Endothelial cell of umbilical vein (primary cell): Measurements from ENCODE around the gene KMT2B. TPM values are rescaled to one million over a fixed set of nuclear protein-coding genes. Genes with fewer than 3 reads are reported as not detected.

Source experiments
- BruUV-seq: library from RNA; stranded (reverse); fragments of 400-500 nt; replicated peaks from 2 replicates; lab custom pipeline; 2021; lab: Mats Ljungman, UMichigan
- CTCF ChIA-PET: fragments of 300-600, 350-600 bp; sonication (Branson Sonifier 250); formaldehyde crosslinking; loops from one replicate; lab custom pipeline; 2021; ENCODE audit warnings: antibody characterized with exemption, inconsistent platforms; lab: Charles Lee
- POLR2A ChIA-PET: fragments of 300-600, 350-600 bp; sonication (Branson Sonifier 250); formaldehyde crosslinking; loops from one replicate; lab custom pipeline; 2021; ENCODE audit warnings: antibody characterized with exemption, inconsistent platforms; lab: Charles Lee
- DNase-seq: peaks from one replicate; pipeline ENCODE4 v3.0.0-alpha.2; 2011; ENCODE audit warnings: low read depth, low spot score
- FAIRE-seq: peaks from 2 replicates; lab custom pipeline; 2011; peaks lifted over from hg19 to GRCh38; lab: Jason Lieb, UNC
- H2AFZ ChIP-seq: 2 replicates; pipeline ENCODE4 v1.6.0; 2012; ENCODE audit warnings: low read depth, low read length, control low read depth, inconsistent platforms
- H3K27ac ChIP-seq: 2 replicates; pipeline ENCODE4 v1.5.1; 2011; ENCODE audit warnings: low read depth, mild to moderate bottlenecking, control low read depth, low read length, moderate library complexity; ENCODE audit not compliant: insufficient read depth
- H3K27me3 ChIP-seq, 2 experiments: 2 replicates each; pipeline versions ENCODE4 v1.6.0 to v1.6.1; 2011; ENCODE audit warnings: low read length in 2 of 2, mixed read lengths in 1 of 2; ENCODE audit not compliant: control insufficient read depth in 2 of 2, insufficient read depth in 2 of 2
- H3K36me3 ChIP-seq, 2 experiments: 2 replicates in 1 of 2; 3 replicates in 1 of 2; pipeline ENCODE4 v1.5.1; 2011; ENCODE audit warnings: low read length in 2 of 2, mild to moderate bottlenecking in 1 of 2, moderate library complexity in 1 of 2; ENCODE audit not compliant: control insufficient read depth in 2 of 2, insufficient read depth in 2 of 2; ENCODE audit errors: extremely low read depth in 1 of 2
- H3K4me1 ChIP-seq: 3 replicates; pipeline ENCODE4 v1.5.1; 2011; ENCODE audit warnings: mild to moderate bottlenecking, low read length; ENCODE audit not compliant: control insufficient read depth, insufficient read depth; ENCODE audit errors: extremely low read depth
- H3K4me2 ChIP-seq: 2 replicates; pipeline ENCODE4 v1.6.1; 2011; ENCODE audit warnings: low read length, control low read depth, mixed read lengths; ENCODE audit not compliant: insufficient read depth
- H3K4me3 ChIP-seq, 3 experiments: fragments of 200-600 bp in 1 of 3; sonication (generic), shearing (Covaris generic) in 1 of 3; replicated peaks in 1 of 3; 2 replicates each; pipeline ENCODE4 v1.5.1; 2011 to 2016; ENCODE audit warnings: control low read depth in 3 of 3, low read length in 3 of 3, mild to moderate bottlenecking in 2 of 3, inconsistent platforms in 1 of 3, low read depth in 1 of 3, moderate library complexity in 1 of 3; ENCODE audit not compliant: insufficient read depth in 1 of 3
- H3K79me2 ChIP-seq: 2 replicates; pipeline ENCODE4 v1.6.0; 2012; ENCODE audit warnings: low read length, inconsistent platforms; ENCODE audit not compliant: control insufficient read depth, insufficient read depth
- H3K9ac ChIP-seq: replicated peaks from 2 replicates; pipeline ENCODE3; 2011; ENCODE audit warnings: low read length, control low read depth; ENCODE audit not compliant: insufficient read depth; ENCODE audit errors: extremely low read depth
- H3K9me1 ChIP-seq: replicated peaks from 3 replicates; pipeline ENCODE4 v1.6.0; 2011; ENCODE audit warnings: mild to moderate bottlenecking, low read length; ENCODE audit not compliant: control insufficient read depth, insufficient read depth; ENCODE audit errors: extremely low read depth
- H3K9me3 ChIP-seq: replicated peaks from 2 replicates; pipeline ENCODE4 v1.5.1; 2012; ENCODE audit warnings: low read length, inconsistent platforms; ENCODE audit not compliant: control insufficient read depth, insufficient read depth
- H4K20me1 ChIP-seq: replicated peaks from 2 replicates; pipeline ENCODE3; 2011; ENCODE audit warnings: mild to moderate bottlenecking, low read length; ENCODE audit not compliant: control insufficient read depth, insufficient read depth; ENCODE audit errors: extremely low read depth
- CTCF ChIP-seq, 2 donors: IDR thresholded peaks; 1 replicate in 1 of 2; 2 replicates in 1 of 2; pipeline ENCODE4 v1.5.1; 2011; ENCODE audit warnings: low read length in 2 of 2, mild to moderate bottlenecking in 2 of 2, moderate library complexity in 2 of 2, control low read depth in 1 of 2, inconsistent platforms in 1 of 2, low read depth in 1 of 2; ENCODE audit not compliant: insufficient read depth in 1 of 2; ENCODE audit errors: extremely low read depth in 1 of 2
- EZH2 ChIP-seq: IDR thresholded peaks from 2 replicates; pipeline ENCODE4 v1.6.1; 2012; ENCODE audit warnings: borderline replicate concordance, low read depth, mild to moderate bottlenecking, moderate library complexity, low read length, inconsistent platforms; ENCODE audit not compliant: severe bottlenecking
- FOS ChIP-seq: IDR thresholded peaks from 2 replicates; pipeline ENCODE4 v1.6.1; 2011; ENCODE audit warnings: mild to moderate bottlenecking, low read length, moderate library complexity, borderline replicate concordance; ENCODE audit not compliant: insufficient read depth
- GATA2 ChIP-seq: IDR thresholded peaks from 2 replicates; pipeline ENCODE4 v1.7.0; 2011; ENCODE audit warnings: low read depth, mild to moderate bottlenecking, moderate library complexity, mixed read lengths, low read length; ENCODE audit not compliant: insufficient read length, insufficient read depth
- JUN ChIP-seq: IDR thresholded peaks from 2 replicates; pipeline ENCODE4 v1.6.1; 2011; ENCODE audit warnings: borderline replicate concordance, low read depth; ENCODE audit not compliant: insufficient read length, insufficient read depth
- MAX ChIP-seq: IDR thresholded peaks from 2 replicates; pipeline ENCODE4 v1.6.1; 2011; ENCODE audit not compliant: insufficient read depth, insufficient read length
- MYC ChIP-seq: IDR thresholded peaks from one replicate; pipeline ENCODE4 v1.6.1; 2011; ENCODE audit warnings: mild to moderate bottlenecking, low read depth, low read length
- POLR2A ChIP-seq: IDR thresholded peaks from 2 replicates; pipeline ENCODE4 v1.6.1; 2012; ENCODE audit warnings: low read depth, mild to moderate bottlenecking, control low read depth, low read length
- POLR2AphosphoS5 ChIP-seq: IDR thresholded peaks from 2 replicates; pipeline ENCODE4 v1.6.1; 2012; ENCODE audit warnings: low read depth, mild to moderate bottlenecking, control low read depth, low read length, moderate library complexity; ENCODE audit not compliant: insufficient read depth
- dilution Hi-C: fragments of 300-500 bp; cut with MboI; formaldehyde crosslinking; loops from one replicate; pipeline ENCODE4 v1.15.0; 2019; ENCODE audit warnings: low sequenced_read_pairs; ENCODE audit not compliant: extremely low pct_ligation_motif_present
- intact Hi-C: fragments of 100-400 bp; cut with micrococcal nuclease; formaldehyde crosslinking; loops from one replicate; pipeline ENCODE4 v1.10.0; 2022
- polyA plus RNA-seq, 4 experiments: library from polyadenylated mRNA; depleted of rRNA in 3 of 4; stranded (reverse) in 3 of 4; unstranded in 1 of 4; fragments of >200 nt; gene quantifications; 2 replicates each; pipeline versions ENCODE4 v1.2.1 to v1.2.3, GENCODE V29; 2011 to 2012; ENCODE audit warnings: missing spikeins in 1 of 4
- total RNA-seq: library from RNA; stranded (reverse); gene quantifications from 2 replicates; pipeline ENCODE4 v1.2.3, GENCODE V29; 2021

KMT2B gene
- total and polyA plus RNA-seq, 2 donors (not counting 3 experiments of a cell fraction or from before 2014, with no cell fraction given): 28.4 to 37.2 TPM

- H4K20me1 ChIP-seq: no peaks in the 10 kb centered on the region
- FAIRE-seq: no peak
- H3K9me1 ChIP-seq: no peaks in the 10 kb centered on the region
- H3K9me3 ChIP-seq: no peaks in the 10 kb centered on the region
- TF ChIP-seq POLR2AphosphoS5 (no peak), CTCF (IDR thresholded peaks at IDR 0.05; ENCODE audit: extremely low read depth in 1 of 2, insufficient read depth in 1 of 2, low read depth in 1 of 2, low read length in 2 of 2) (no peak), JUN (no peak), MAX (no peak), GATA2 (no peak), MYC (no peak), EZH2 (no peak), FOS (no peak), POLR2A (no peak)
- no peak overlapping the region for H3K27ac ChIP-seq
- dilution Hi-C loops: no loop called here
- no peaks in the 10 kb centered on the region for H3K36me3 ChIP-seq
- H2AFZ ChIP-seq: no peak overlapping the region
- H3K4me1 ChIP-seq: no peaks in the 10 kb centered on the region
- DNase-seq: no peak
- no TSS peak for BruUV-seq
- no peak overlapping the region for H3K9ac ChIP-seq
- intact Hi-C loops: no loop called here
- ChIA-PET CTCF (interaction anchor here (1.0 to 6.8 kb wide), 3 partner anchors 15 to 123 kb away, joined by 4 to 54 read pairs (median 4); partner anchors contain the start of gene LIN37), POLR2A (no interaction called here)
- H3K27me3 ChIP-seq: no peaks in the 10 kb centered on the region
- H3K4me2 ChIP-seq: no peak overlapping the region
- no peak overlapping the region for H3K4me3 ChIP-seq
- H3K79me2 ChIP-seq: no peaks in the 10 kb centered on the region
Measured at GRCh38 chr19:35696835-35697234, 21.0 kb upstream of the KMT2B start.
